Right renal pelvis (tissue), 4 donors: ENCODE results near the gene ABHD6. TPM values are rescaled to one million over a fixed set of nuclear protein-coding genes. Genes with fewer than 3 reads are reported as not detected.
"Not testable (repeated sequence)": the region's sequence is repeated elsewhere in the genome, so short reads cannot be mapped to it uniquely, and the experiment has no call there.

Experiments used
- DNase-seq, 4 donors: peaks; one replicate each; pipeline ENCODE4 v3.0.0-alpha.2; 2013; ENCODE audit warnings: low read depth in 4 of 4, low spot score in 3 of 4, missing footprints in 1 of 4
- polyA plus RNA-seq, 4 donors: library from polyadenylated mRNA; unstranded; fragments of 120-200 nt; gene quantifications; one replicate each; pipeline ENCODE4 v1.2.1, GENCODE V29; 2013; ENCODE audit not compliant: insufficient read length in 4 of 4

Gene ABHD6
- polyA plus RNA-seq, 4 donors = 10.4 to 12.4 (median 11.3) TPM

- no peak for DNase-seq
These were observed 3.9 kb downstream of the ABHD6 start for GRCh38 chr3:58241306-58242044.

GRCh38 chr3:58242340-58242739 lies 4.7 kb downstream of the ABHD6 start:
- no peak for DNase-seq

- not testable (repeated sequence) for DNase-seq
These were observed 5.3 kb downstream of the ABHD6 start for GRCh38 chr3:58242860-58243259.

GRCh38 chr3:58243976-58244585 lies 6.5 kb downstream of the ABHD6 start:
- no peak for DNase-seq

GRCh38 chr3:58246148-58247047 lies 8.8 kb downstream of the ABHD6 start:
- DNase-seq = no peak

- DNase-seq = no peak
These were observed 11.9 kb downstream of the ABHD6 start for GRCh38 chr3:58249358-58250092.

GRCh38 chr3:58250093-58250707 lies 12.6 kb downstream of the ABHD6 start:
- DNase-seq = no peak

- no peak for DNase-seq
These were observed 14.0 kb downstream of the ABHD6 start for GRCh38 chr3:58251631-58252035.

GRCh38 chr3:58254144-58254543 lies 16.6 kb downstream of the ABHD6 start:
- DNase-seq = no peak

GRCh38 chr3:58256061-58256460 lies 18.5 kb downstream of the ABHD6 start:
- DNase-seq = no peak

- DNase-seq = no peak
These were observed 18.9 kb downstream of the ABHD6 start for GRCh38 chr3:58256511-58256910.

GRCh38 chr3:58258392-58259055 lies 20.9 kb downstream of the ABHD6 start:
- no peak for DNase-seq

GRCh38 chr3:58260261-58260731 lies 22.7 kb downstream of the ABHD6 start:
- DNase-seq = no peak

GRCh38 chr3:58260733-58261132 lies 23.1 kb downstream of the ABHD6 start:
- no peak for DNase-seq

GRCh38 chr3:58261954-58262666 lies 24.5 kb downstream of the ABHD6 start:
- DNase-seq = no peak

GRCh38 chr3:58266577-58266976 lies 29.0 kb downstream of the ABHD6 start:
- DNase-seq = no peak

GRCh38 chr3:58267543-58267942 lies 30.0 kb downstream of the ABHD6 start:
- DNase-seq = not testable (repeated sequence)

- no peak for DNase-seq
These were observed 31.8 kb downstream of the ABHD6 start for GRCh38 chr3:58269356-58269755.

GRCh38 chr3:58270485-58270884 lies 32.9 kb downstream of the ABHD6 start:
- no peak for DNase-seq
